Spleen (tissue), 11 donors: Measurements from ENCODE around the gene MGAT4A. TPM values are rescaled to one million over a fixed set of nuclear protein-coding genes. Genes with fewer than 3 reads are reported as not detected.

Experiments
- DNase-seq: peaks from one replicate; pipeline ENCODE4 v3.0.0-alpha.2; 2020
- H3K27ac ChIP-seq, 8 donors: fragments of 200-600 bp; sonication (generic) in 7 of 8; 1 replicate in 4 of 8; 2 replicates in 4 of 8; pipeline versions ENCODE4 v1.5.0 to v1.8.0; 2016 to 2021; ENCODE audit warnings: inconsistent platforms in 4 of 8, mild to moderate bottlenecking in 4 of 8, moderate library complexity in 1 of 8
- H3K27me3 ChIP-seq, 7 donors: fragments of 200-600 bp; sonication (generic) in 6 of 7; replicated peaks in 1 of 7; 1 replicate in 4 of 7; 2 replicates in 3 of 7; pipeline versions ENCODE4 v1.5.0 to v1.8.0; 2016 to 2021; ENCODE audit warnings: inconsistent platforms in 3 of 7, mild to moderate bottlenecking in 1 of 7
- H3K36me3 ChIP-seq, 6 donors: fragments of 200-600 bp; sonication (generic) in 5 of 6; 1 replicate in 4 of 6; 2 replicates in 2 of 6; pipeline versions ENCODE4 v1.5.0 to v1.8.0; 2016 to 2021; ENCODE audit warnings: inconsistent platforms in 2 of 6
- H3K4me1 ChIP-seq, 6 donors: fragments of 200-600 bp; sonication (generic) in 5 of 6; 1 replicate in 3 of 6; 2 replicates in 3 of 6; pipeline versions ENCODE4 v1.5.0 to v1.8.0; 2016 to 2021; ENCODE audit warnings: inconsistent platforms in 3 of 6
- H3K4me3 ChIP-seq, 8 donors: fragments of 200-600 bp; sonication (generic) in 7 of 8; 1 replicate in 4 of 8; 2 replicates in 4 of 8; pipeline versions ENCODE4 v1.5.0 to v1.8.0; 2016 to 2021; ENCODE audit warnings: inconsistent platforms in 4 of 8, mild to moderate bottlenecking in 4 of 8, moderate library complexity in 2 of 8
- H3K9me3 ChIP-seq, 8 donors: fragments of 200-600 bp; sonication (generic) in 7 of 8; 1 replicate in 4 of 8; 2 replicates in 4 of 8; pipeline versions ENCODE4 v1.5.0 to v1.8.0; 2016 to 2021; ENCODE audit warnings: inconsistent platforms in 4 of 8
- CTCF ChIP-seq, 11 experiments: fragments of 200-600 bp in 7 of 11; fragments of 450-650 bp in 4 of 11; sonication (generic) in 4 of 11; IDR thresholded peaks in 8 of 11; conservative IDR thresholded peaks in 3 of 11; 1 replicate in 7 of 11; 2 replicates in 4 of 11; pipeline versions ENCODE4 v1.4.0 to v1.8.0; 2016 to 2021; ENCODE audit warnings: antibody characterized with exemption in 11 of 11, inconsistent platforms in 4 of 11, mild to moderate bottlenecking in 1 of 11
- POLR2A ChIP-seq, 3 donors: fragments of 450-650 bp; IDR thresholded peaks; one replicate each; pipeline ENCODE4 v1.5.1; 2017; ENCODE audit warnings: antibody characterized with exemption in 3 of 3, mild to moderate bottlenecking in 1 of 3
- POLR2AphosphoS5 ChIP-seq, 3 donors: sonication (generic); formaldehyde crosslinking; IDR thresholded peaks; one replicate each; pipeline ENCODE4 v1.5.1; 2017; ENCODE audit warnings: antibody characterized with exemption in 3 of 3
- WGBS, 5 donors: extraction: QIAGEN DNeasy Blood & Tissue Kit in 3 of 5; methylation state at CpG; one replicate each; pipeline versions ENCODE4 v1.1.5 to v1.1.7; 2013 to 2018; 5-methylcytosine and 5-hydroxymethylcytosine counted together
- intact Hi-C: fragments of 100-400 bp; cut with DNase I; formaldehyde crosslinking; loops from one replicate; pipeline ENCODE4 v1.15.0; 2023; ENCODE audit warnings: low total_unique reads
- polyA plus RNA-seq, 3 donors: library from polyadenylated mRNA; stranded (reverse); fragments of 200-250 nt; gene quantifications; one replicate each; pipeline ENCODE4 v1.2.1, GENCODE V29; 2013
- total RNA-seq, 7 donors: library from RNA; depleted of rRNA in 3 of 7; stranded (reverse); fragments of >200 nt in 3 of 7; fragmentation: NEBNext Ultra II Directional in 4 of 7; extraction: Animal tissue kit (Norgen Biotek cat#: 25700) in 4 of 7; gene quantifications; one replicate each; pipeline versions ENCODE4 v1.1.0 to v1.2.1, GENCODE V29; 2016 to 2021
- donor health status: healthy with polysubstance abuse.
- donor health status: DM: no; HTN: no; CAD: no; lungs with moderate emphysema.
- donor health status: DM: no; HTN: no; CAD: no.
- donor health status: Bipolar disorder and iron deficiency.
- donor health status: healthy.
- donor health status: DM: no; HTN: no; CAD: no.
- donor health status: DM: yes; HTN: yes; CAD: no.

MGAT4A gene
- total and polyA plus RNA-seq, 10 donors: 5.7 to 45.9 (median 31.5) TPM

GRCh38 chr2:98683728-98684127, 47.2 kb downstream of the MGAT4A start:
- H3K9me3 ChIP-seq: no peaks in the 10 kb centered on the region
- no peaks in the 10 kb centered on the region for H3K36me3 ChIP-seq
- peak overlapping the region in 1 of 8 donors; percentile 37 for H3K4me3 ChIP-seq
- H3K27ac ChIP-seq: peak overlapping the region in 1 of 8 donors; percentile 41
- TF ChIP-seq CTCF (IDR thresholded peaks at IDR 0.05 in 8 of 11, conservative IDR thresholded peaks at IDR 0.05 in 3 of 11) (no peak), POLR2AphosphoS5 (IDR thresholded peaks at IDR 0.05) (no peak), POLR2A (IDR thresholded peaks at IDR 0.05) (no peak)
- H3K4me1 ChIP-seq: peaks cover 0 to 8% (median 0%) of the 10 kb centered on the region in 6 donors
- intact Hi-C loops: no loop called here
- DNase-seq: no peak
- WGBS, 5 donors: 88 to 95% (median 93%) methylated on average over 5 of the region's 5 CpGs
- H3K27me3 ChIP-seq: no peaks in the 10 kb centered on the region

GRCh38 chr2:98676742-98677141, 54.2 kb downstream of the MGAT4A start:
- WGBS, 5 donors: 94 to 99% (median 95%) methylated on average over 3 of the region's 3 CpGs
- no peak for DNase-seq
- no peak overlapping the region for H3K4me3 ChIP-seq
- H3K9me3 ChIP-seq: peaks cover 0 to 11% (median 3%) of the 10 kb centered on the region in 8 donors
- no peak overlapping the region for H3K27ac ChIP-seq
- H3K36me3 ChIP-seq: peaks cover 0 to 54% (median 17%) of the 10 kb centered on the region in 6 donors
- no peaks in the 10 kb centered on the region for H3K4me1 ChIP-seq
- no peaks in the 10 kb centered on the region for H3K27me3 ChIP-seq
- intact Hi-C loops: no loop called here
- no peak for TF ChIP-seq POLR2AphosphoS5 (IDR thresholded peaks at IDR 0.05)
- no peak for TF ChIP-seq CTCF (IDR thresholded peaks at IDR 0.05 in 8 of 11, conservative IDR thresholded peaks at IDR 0.05 in 3 of 11)
- no peak for TF ChIP-seq POLR2A (IDR thresholded peaks at IDR 0.05)

GRCh38 chr2:98674233-98674964, 56.5 kb downstream of the MGAT4A start:
- Histone ChIP-seq H3K9me3 (peaks cover 0 to 11% (median 3%) of the 10 kb centered on the region in 8 donors), H3K4me1 (no peaks in the 10 kb centered on the region), H3K27ac (no peak overlapping the region), H3K27me3 (no peaks in the 10 kb centered on the region), H3K36me3 (peaks cover 0 to 71% (median 17%) of the 10 kb centered on the region in 6 donors), H3K4me3 (no peak overlapping the region)
- TF ChIP-seq CTCF (IDR thresholded peaks at IDR 0.05 in 8 of 11, conservative IDR thresholded peaks at IDR 0.05 in 3 of 11): no peak
- no peak for TF ChIP-seq POLR2AphosphoS5 (IDR thresholded peaks at IDR 0.05)
- no peak for TF ChIP-seq POLR2A (IDR thresholded peaks at IDR 0.05)
- WGBS, 5 donors: 91 to 99% (median 96%) methylated on average over 3 of the region's 3 CpGs
- no peak for DNase-seq
- intact Hi-C loops: no loop called here

GRCh38 chr2:98669675-98670074, 61.3 kb downstream of the MGAT4A start:
- Histone ChIP-seq H3K36me3 (peaks cover 0 to 67% (median 16%) of the 10 kb centered on the region in 6 donors), H3K4me3 (no peak overlapping the region), H3K27me3 (no peaks in the 10 kb centered on the region), H3K27ac (no peak overlapping the region), H3K4me1 (peaks cover 0 to 15% (median 3%) of the 10 kb centered on the region in 6 donors), H3K9me3 (peaks cover 0 to 10% (median 6%) of the 10 kb centered on the region in 8 donors)
- WGBS, 5 donors: 62 to 85% (median 70%) methylated on average over 1 of the region's 1 CpG
- no peak for DNase-seq
- TF ChIP-seq POLR2AphosphoS5 (IDR thresholded peaks at IDR 0.05): no peak
- no peak for TF ChIP-seq CTCF (IDR thresholded peaks at IDR 0.05 in 8 of 11, conservative IDR thresholded peaks at IDR 0.05 in 3 of 11)
- TF ChIP-seq POLR2A (IDR thresholded peaks at IDR 0.05): no peak
- intact Hi-C loops: no loop called here
